MCF 10A (cell line): ENCODE measurements around the gene RHOJ. TPM values are rescaled to one million over a fixed set of nuclear protein-coding genes. Genes with fewer than 3 reads are reported as not detected.

Experiments used
- BruUV-seq: library from RNA; stranded (reverse); fragments of 400-500 nt; replicated peaks from 2 replicates; lab custom pipeline; 2021; lab: Mats Ljungman, UMichigan
- CTCF ChIA-PET: fragments of 300-600 bp; sonication (Branson Sonifier 250); formaldehyde crosslinking; extraction: SDS; loops from one replicate; lab custom pipeline; 2021; ENCODE audit warnings: antibody characterized with exemption, inconsistent platforms; lab: Yijun Ruan, JAX
- POLR2A ChIA-PET: fragments of 300-600, 350-650 bp; sonication (Branson Sonifier 250); formaldehyde crosslinking; extraction: SDS; loops from one replicate; lab custom pipeline; 2020; ENCODE audit warnings: antibody characterized with exemption, inconsistent platforms; lab: Yijun Ruan, JAX
- DNase-seq: peaks from one replicate; pipeline ENCODE4 v3.0.0-alpha.2; 2018; ENCODE audit not compliant: unreplicated experiment
- H3K27ac Mint-ChIP-seq: one replicate; pipeline ENCODE4 v1.8.0; 2022; ENCODE audit warnings: mild to moderate bottlenecking, low read depth, mixed read lengths; ENCODE audit not compliant: unreplicated experiment
- H3K27me3 Mint-ChIP-seq: one replicate; pipeline ENCODE4 v1.8.0; 2022; ENCODE audit warnings: mixed read lengths; ENCODE audit not compliant: insufficient read depth, unreplicated experiment
- H3K36me3 Mint-ChIP-seq: one replicate; pipeline ENCODE4 v1.8.0; 2022; ENCODE audit warnings: mild to moderate bottlenecking, moderate library complexity, mixed read lengths; ENCODE audit not compliant: insufficient read depth, unreplicated experiment
- H3K4me1 Mint-ChIP-seq: one replicate; pipeline ENCODE4 v1.8.0; 2022; ENCODE audit warnings: mixed read lengths; ENCODE audit not compliant: insufficient read depth, unreplicated experiment
- H3K4me3 Mint-ChIP-seq: one replicate; pipeline ENCODE4 v1.8.0; 2022; ENCODE audit warnings: mild to moderate bottlenecking, moderate library complexity, mixed read lengths; ENCODE audit not compliant: unreplicated experiment
- H3K9me3 Mint-ChIP-seq: one replicate; pipeline ENCODE4 v1.8.0; 2022; ENCODE audit warnings: mixed read lengths; ENCODE audit not compliant: unreplicated experiment
- CTCF ChIP-seq: fragments of 200-600 bp; IDR thresholded peaks from one replicate; pipeline ENCODE4 v1.8.0; 2022; ENCODE audit warnings: antibody characterized with exemption, mild to moderate bottlenecking; ENCODE audit not compliant: unreplicated experiment
- intact Hi-C: fragments of 100-400 bp; cut with micrococcal nuclease; formaldehyde crosslinking; loops from 2 replicates; pipeline ENCODE4 v1.14.1; 2022
- total RNA-seq: library from RNA; stranded (reverse); gene quantifications from 2 replicates; pipeline ENCODE4 v1.2.3, GENCODE V29; 2022

RHOJ gene
- total RNA-seq, 1 experiment from 2014 or later: not detected

DNA sequence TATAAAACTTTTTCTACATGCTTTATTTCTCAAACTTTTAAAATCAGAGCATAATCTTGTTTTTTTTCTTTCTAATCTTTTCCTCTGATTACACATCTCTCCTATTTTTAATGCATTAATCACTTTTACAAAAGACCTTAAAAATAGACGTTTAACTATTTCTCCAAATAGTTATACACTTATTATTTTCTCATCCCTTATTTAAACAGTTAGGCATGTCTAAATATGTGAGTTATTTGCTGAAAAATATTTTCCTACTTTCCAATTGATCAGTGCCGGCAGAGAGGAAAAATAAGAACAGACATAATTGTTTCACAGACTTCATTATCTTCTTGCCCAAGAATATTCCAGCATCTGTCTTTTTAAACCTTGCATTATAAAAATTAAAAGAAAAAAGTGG, 28.7 kb upstream of the RHOJ start:
- no TSS peak for BruUV-seq
- no peak for TF ChIP-seq CTCF
- CTCF ChIA-PET: interaction anchor here (0.6 to 6.6 kb wide), 6 partner anchors 10 to 1013 kb away, joined by 3 to 62 read pairs (median 3); no protein-coding TSS in a partner anchor
- Mint-ChIP-seq H3K36me3 (no peaks in the 10 kb centered on the region), H3K9me3 (no peaks in the 10 kb centered on the region), H3K27me3 (no peaks in the 10 kb centered on the region), H3K4me1 (peaks cover 19% of the 10 kb centered on the region), H3K4me3 (no peak overlapping the region), H3K27ac (no peak overlapping the region)
- POLR2A ChIA-PET: no interaction called here
- no peak for DNase-seq
- intact Hi-C loops: loop anchor here (10.0 kb wide), 1 partner anchor 199 kb away; no protein-coding TSS in a partner anchor

DNA sequence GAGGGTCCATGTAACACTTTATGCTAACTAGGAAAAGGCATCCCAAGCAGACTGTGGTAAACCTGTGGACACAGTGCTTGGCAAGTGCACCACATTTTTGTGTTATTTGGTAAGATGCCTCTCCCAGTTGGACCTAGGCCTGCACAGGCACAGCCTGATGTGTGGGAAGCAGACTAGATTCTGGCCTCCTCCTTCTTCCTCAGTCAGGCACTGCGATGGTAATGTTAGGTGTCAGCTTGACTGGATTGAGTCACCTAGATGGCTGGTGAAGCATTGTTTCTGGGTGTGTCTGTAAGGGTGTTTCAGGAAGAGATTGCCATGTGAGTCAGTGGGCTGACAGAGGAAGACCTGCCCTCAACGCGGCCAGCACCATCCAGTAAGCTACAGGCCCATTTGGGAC, 25.3 kb upstream of the RHOJ start:
- CTCF ChIA-PET: interaction anchor here (0.6 to 1.4 kb wide), 4 partner anchors 13 to 1016 kb away, joined by 3 read pairs; no protein-coding TSS in a partner anchor

DNA sequence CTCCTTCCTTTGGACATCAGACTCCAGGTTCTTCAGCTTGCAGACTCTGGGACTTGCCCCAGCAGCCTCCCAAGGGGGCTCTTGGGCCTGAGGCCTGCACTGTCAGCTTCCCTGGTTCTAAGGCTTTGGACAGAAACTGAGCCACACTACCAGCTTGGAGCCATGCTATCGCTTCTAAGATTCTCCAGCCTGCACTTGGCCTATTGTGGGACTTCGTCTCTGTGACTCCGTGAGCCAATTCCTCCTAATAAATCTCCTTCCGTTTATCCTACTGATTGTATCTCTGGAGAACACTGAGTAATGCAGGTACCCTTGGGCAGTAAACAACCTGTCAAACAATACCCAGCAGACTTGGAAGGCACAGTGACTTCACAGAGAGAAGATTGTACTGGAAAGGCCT, 24.9 kb upstream of the RHOJ start:
- TF ChIP-seq CTCF: no peak
- ChIA-PET CTCF (interaction anchor here (0.6 to 1.2 kb wide), 5 partner anchors 13 to 1017 kb away, joined by 3 read pairs; no protein-coding TSS in a partner anchor), POLR2A (interaction anchor here (0.7 to 1.7 kb wide), 5 partner anchors 14 to 103 kb away, joined by 3 to 9 read pairs (median 4); no protein-coding TSS in a partner anchor)
- Mint-ChIP-seq H3K27ac (peak overlapping the region; percentile 83), H3K4me3 (no peak overlapping the region), H3K4me1 (peaks cover 19% of the 10 kb centered on the region), H3K36me3 (no peaks in the 10 kb centered on the region), H3K9me3 (peaks cover 14% of the 10 kb centered on the region), H3K27me3 (no peaks in the 10 kb centered on the region)
- BruUV-seq: no TSS peak
- intact Hi-C loops: loop anchor here (10.0 kb wide), 1 partner anchor 195 kb away; no protein-coding TSS in a partner anchor
- no peak for DNase-seq

More for the DNA sequence above, 25.3 kb upstream of the RHOJ start:
- H3K27me3 Mint-ChIP-seq: no peaks in the 10 kb centered on the region
- no TSS peak for BruUV-seq
- peak overlapping the region; percentile 83 for H3K27ac Mint-ChIP-seq
- H3K4me3 Mint-ChIP-seq: no peak overlapping the region
- POLR2A ChIA-PET: interaction anchor here (1.1 to 1.7 kb wide), 4 partner anchors 14 to 102 kb away, joined by 3 to 9 read pairs (median 4); no protein-coding TSS in a partner anchor
- H3K4me1 Mint-ChIP-seq: peaks cover 19% of the 10 kb centered on the region
- TF ChIP-seq CTCF: no peak
- DNase-seq: peak; percentile 80
- intact Hi-C loops: loop anchor here (10.0 kb wide), 1 partner anchor 196 kb away; no protein-coding TSS in a partner anchor
- H3K9me3 Mint-ChIP-seq: peaks cover 14% of the 10 kb centered on the region
- H3K36me3 Mint-ChIP-seq: no peaks in the 10 kb centered on the region

GRCh38 chr14:63180011-63180410, 24.2 kb upstream of the RHOJ start:
- Mint-ChIP-seq H3K9me3 (peaks cover 14% of the 10 kb centered on the region), H3K4me1 (peaks cover 19% of the 10 kb centered on the region), H3K27me3 (no peaks in the 10 kb centered on the region), H3K4me3 (no peak overlapping the region), H3K36me3 (no peaks in the 10 kb centered on the region), H3K27ac (peak overlapping the region; percentile 83)
- ChIA-PET CTCF (interaction anchor here (0.7 to 1.2 kb wide), 3 partner anchors 807 to 1017 kb away, joined by 3 read pairs; no protein-coding TSS in a partner anchor), POLR2A (interaction anchor here (0.7 to 1.7 kb wide), 5 partner anchors 13 to 505 kb away, joined by 3 to 9 read pairs (median 4); no protein-coding TSS in a partner anchor)
- intact Hi-C loops: no loop called here
- no peak for DNase-seq
- TF ChIP-seq CTCF: no peak
- BruUV-seq: TSS peak; percentile 79
